Tibial nerve (tissue), 4 donors: ENCODE measurements around the gene ABI3BP. TPM values are rescaled to one million over a fixed set of nuclear protein-coding genes. Genes with fewer than 3 reads are reported as not detected.

Source experiments
- DNase-seq, 2 donors: peaks; one replicate each; pipeline ENCODE4 v3.0.0-alpha.2; 2019; ENCODE audit warnings: low spot score in 2 of 2
- H3K27ac ChIP-seq, 4 donors: fragments of 200-600 bp; sonication (generic) in 3 of 4; one replicate each; pipeline ENCODE4 v1.5.1; 2017 to 2019; ENCODE audit warnings: mild to moderate bottlenecking in 1 of 4
- H3K27me3 ChIP-seq, 2 donors: fragments of 200-600 bp; sonication (generic) in 1 of 2; one replicate each; pipeline versions ENCODE4 v1.5.1 to v1.6.0; 2017 to 2019
- H3K36me3 ChIP-seq, 3 donors: fragments of 200-600 bp; sonication (generic); one replicate each; pipeline ENCODE4 v1.5.1; 2018 to 2019
- H3K4me1 ChIP-seq, 4 donors: fragments of 200-600 bp; sonication (generic) in 3 of 4; one replicate each; pipeline ENCODE4 v1.5.1; 2017 to 2019
- H3K4me3 ChIP-seq, 4 donors: fragments of 200-600 bp; sonication (generic) in 3 of 4; one replicate each; pipeline ENCODE4 v1.5.1; 2017 to 2019; ENCODE audit warnings: mild to moderate bottlenecking in 1 of 4, moderate library complexity in 1 of 4
- H3K9me3 ChIP-seq, 4 donors: fragments of 200-600 bp; sonication (generic) in 3 of 4; one replicate each; pipeline ENCODE4 v1.5.1; 2017 to 2019
- CTCF ChIP-seq, 5 experiments: fragments of 200-600 bp in 3 of 5; fragments of 450-650 bp in 2 of 5; sonication (generic) in 3 of 5; IDR thresholded peaks; one replicate each; pipeline ENCODE4 v1.5.1; 2016 to 2019; ENCODE audit warnings: antibody characterized with exemption in 5 of 5, mild to moderate bottlenecking in 3 of 5, moderate library complexity in 2 of 5
- EP300 ChIP-seq, 2 donors: sonication (generic); formaldehyde crosslinking; IDR thresholded peaks; one replicate each; pipeline ENCODE4 v1.6.1; 2017; ENCODE audit warnings: antibody characterized with exemption in 2 of 2, mild to moderate bottlenecking in 1 of 2
- POLR2A ChIP-seq, 2 donors: fragments of 450-650 bp; IDR thresholded peaks; one replicate each; pipeline ENCODE4 v1.6.1; 2017; ENCODE audit warnings: antibody characterized with exemption in 2 of 2, mild to moderate bottlenecking in 2 of 2, moderate library complexity in 2 of 2
- WGBS, 2 donors: methylation state at CpG; one replicate each; pipeline ENCODE4 v1.1.5; 2018; 5-methylcytosine and 5-hydroxymethylcytosine counted together
- total RNA-seq, 4 donors: library from RNA; depleted of rRNA; stranded (reverse); fragments of >200 nt; gene quantifications; one replicate each; pipeline ENCODE4 v1.1.0, GENCODE V29; 2016

Gene ABI3BP
- total RNA-seq, 4 donors from 2014 or later: 39.6 to 189 (median 139) TPM

DNA sequence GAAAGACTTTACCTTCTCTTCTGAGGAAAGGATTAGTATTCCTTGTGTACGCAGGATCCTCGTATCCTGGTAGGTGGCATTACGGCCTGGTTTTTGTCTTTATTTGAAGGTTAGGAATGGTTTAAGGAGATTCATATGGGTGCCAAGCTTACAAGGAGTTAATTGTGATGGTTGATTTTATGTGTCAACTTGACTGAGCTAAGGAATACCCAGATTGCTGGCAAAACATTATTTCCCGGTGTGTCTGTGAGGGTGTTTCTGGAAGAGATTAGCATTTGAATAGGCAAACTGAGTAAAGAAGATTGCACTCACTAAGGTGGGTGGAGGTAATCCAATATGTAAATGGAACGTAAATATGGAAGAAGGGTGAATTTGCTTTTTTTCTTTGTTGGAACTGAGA lies 44.4 kb upstream of the ABI3BP start:
- DNase-seq: no peak
- Histone ChIP-seq H3K4me1 (peaks cover 0 to 26% (median 0%) of the 10 kb centered on the region in 4 donors), H3K36me3 (no peaks in the 10 kb centered on the region), H3K9me3 (no peaks in the 10 kb centered on the region), H3K27ac (no peak overlapping the region), H3K27me3 (no peaks in the 10 kb centered on the region), H3K4me3 (no peak overlapping the region)
- TF ChIP-seq EP300 (IDR thresholded peaks at IDR 0.05) (no peak), CTCF (IDR thresholded peaks at IDR 0.05) (no peak), POLR2A (IDR thresholded peaks at IDR 0.05) (no peak)
- WGBS, 2 donors: 93 to 96% methylated on average over 5 of the region's 5 CpGs

DNA sequence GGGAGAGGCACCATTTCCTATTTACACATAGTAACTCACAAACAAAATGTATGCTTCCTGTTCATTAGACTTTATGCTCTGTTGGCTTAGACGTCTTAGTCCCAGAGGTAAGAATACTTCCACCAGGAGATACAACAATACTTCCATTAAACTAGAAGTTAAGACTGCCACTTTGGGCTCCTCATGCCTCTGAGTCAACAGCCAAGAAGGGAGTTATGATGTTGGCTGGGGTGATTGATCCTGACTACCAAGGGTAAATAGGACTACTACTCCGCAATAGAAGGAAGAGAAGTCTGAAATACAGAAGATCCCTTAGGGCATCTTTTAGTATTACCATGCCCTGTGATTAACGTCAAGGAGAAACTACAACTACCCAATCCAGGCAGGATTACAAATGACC lies 43.5 kb upstream of the ABI3BP start:
- H3K4me3 ChIP-seq: no peak overlapping the region
- peaks cover 0 to 7% (median 1%) of the 10 kb centered on the region in 4 donors for H3K9me3 ChIP-seq
- H3K27ac ChIP-seq: peak overlapping the region in 2 of 4 donors; percentile 48 to 55
- no peak for TF ChIP-seq CTCF (IDR thresholded peaks at IDR 0.05)
- no peaks in the 10 kb centered on the region for H3K36me3 ChIP-seq
- H3K27me3 ChIP-seq: no peaks in the 10 kb centered on the region
- no peak for DNase-seq
- WGBS, 2 donors: 76 to 86% methylated on average over 3 of the region's 3 CpGs
- H3K4me1 ChIP-seq: peaks cover 0 to 26% (median 0%) of the 10 kb centered on the region in 4 donors

DNA sequence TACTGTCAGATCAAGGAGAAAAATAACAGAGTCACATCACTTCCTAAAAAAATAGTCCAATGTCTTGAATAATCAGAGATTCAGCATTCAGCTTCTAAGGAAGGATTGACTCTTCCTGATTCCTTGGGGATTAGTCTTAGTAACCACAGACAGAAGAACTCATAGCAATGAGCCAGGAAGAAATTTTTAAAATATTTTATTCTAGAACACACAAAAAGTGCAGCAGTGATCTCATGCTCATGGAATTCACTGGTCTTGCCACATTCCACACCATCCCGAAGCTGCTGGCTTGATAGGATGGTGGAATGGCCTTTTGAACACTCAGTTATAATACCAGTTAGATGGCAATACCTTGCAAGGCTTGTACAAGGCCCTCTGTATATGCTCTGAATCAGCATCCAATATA lies 43.0 kb upstream of the ABI3BP start:
- Histone ChIP-seq H3K4me3 (no peak overlapping the region), H3K36me3 (no peaks in the 10 kb centered on the region), H3K9me3 (peaks cover 0 to 10% (median 1%) of the 10 kb centered on the region in 4 donors), H3K4me1 (peaks cover 0 to 26% (median 0%) of the 10 kb centered on the region in 4 donors), H3K27me3 (no peaks in the 10 kb centered on the region), H3K27ac (peak overlapping the region in 2 of 4 donors; percentile 55 to 62)
- WGBS, 2 donors: 5 to 8% methylated on average over 1 of the region's 1 CpG
- peak; percentile 30 to 59 for DNase-seq
- peak in 1 of 2 donors; percentile 70 for TF ChIP-seq EP300 (IDR thresholded peaks at IDR 0.05)
- TF ChIP-seq POLR2A (IDR thresholded peaks at IDR 0.05): no peak

DNA sequence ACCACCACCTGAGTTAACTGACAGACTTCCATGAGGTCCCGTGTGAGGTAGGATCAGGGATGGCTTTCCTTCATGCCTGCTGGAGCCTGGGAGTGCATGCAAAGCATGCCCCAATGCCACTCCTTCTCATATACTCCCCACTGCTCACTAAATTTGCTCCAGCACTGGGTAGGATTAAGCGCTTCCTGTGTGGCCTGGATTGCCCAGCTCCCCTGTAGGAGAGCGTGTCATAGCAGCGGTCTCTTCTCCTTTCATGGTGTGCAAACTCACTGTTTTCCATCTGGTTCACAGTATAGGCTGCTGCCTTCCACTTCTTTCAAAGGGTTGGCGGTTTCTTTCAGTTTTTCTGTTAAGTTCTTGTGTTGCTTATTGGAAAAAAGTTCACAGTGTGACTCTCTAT lies 34.1 kb upstream of the ABI3BP start:
- 86 to 87% methylated on average over 5 of the region's 5 CpGs for WGBS, 2 donors

DNA sequence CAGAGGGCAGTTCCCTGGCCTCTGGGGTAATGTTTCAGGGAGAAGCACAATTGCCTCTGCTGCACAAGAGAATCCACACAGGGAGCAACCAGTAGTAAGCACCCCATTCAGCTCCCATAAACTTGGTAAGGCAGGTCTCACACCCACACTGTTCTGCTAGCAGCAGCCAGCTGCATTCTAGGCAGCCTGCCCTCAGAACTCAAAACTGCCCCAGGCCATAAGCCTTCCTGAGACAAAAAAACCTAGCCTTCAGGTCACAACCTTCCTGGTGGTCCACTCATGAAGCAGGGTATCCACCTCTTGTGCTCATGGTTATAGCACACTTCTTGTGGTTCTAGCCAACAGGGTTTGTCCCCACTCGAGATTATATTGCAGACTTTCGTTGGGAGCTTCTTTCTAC lies 33.7 kb upstream of the ABI3BP start:
- Histone ChIP-seq H3K27ac (no peak overlapping the region), H3K4me1 (no peaks in the 10 kb centered on the region), H3K27me3 (no peaks in the 10 kb centered on the region), H3K9me3 (peaks cover 0 to 12% (median under 1%) of the 10 kb centered on the region in 4 donors), H3K36me3 (no peaks in the 10 kb centered on the region), H3K4me3 (no peak overlapping the region)
- no peak for DNase-seq
- TF ChIP-seq CTCF (IDR thresholded peaks at IDR 0.05) (no peak), EP300 (IDR thresholded peaks at IDR 0.05) (no peak), POLR2A (IDR thresholded peaks at IDR 0.05) (no peak)
- WGBS, 2 donors: 60 to 76% methylated on average over 2 of the region's 2 CpGs

More for the DNA sequence above, 34.1 kb upstream of the ABI3BP start:
- peaks cover 0 to 16% (median 1%) of the 10 kb centered on the region in 4 donors for H3K9me3 ChIP-seq
- no peak overlapping the region for H3K27ac ChIP-seq
- H3K27me3 ChIP-seq: no peaks in the 10 kb centered on the region
- no peak overlapping the region for H3K4me3 ChIP-seq
- no peak for TF ChIP-seq CTCF (IDR thresholded peaks at IDR 0.05)
- no peak for TF ChIP-seq EP300 (IDR thresholded peaks at IDR 0.05)
- TF ChIP-seq POLR2A (IDR thresholded peaks at IDR 0.05): no peak
- DNase-seq: no peak
- H3K36me3 ChIP-seq: no peaks in the 10 kb centered on the region
- H3K4me1 ChIP-seq: no peaks in the 10 kb centered on the region

- Histone ChIP-seq H3K9me3 (peaks cover 0 to 9% (median 0%) of the 10 kb centered on the region in 4 donors), H3K4me3 (no peak overlapping the region), H3K36me3 (no peaks in the 10 kb centered on the region), H3K27me3 (no peaks in the 10 kb centered on the region), H3K27ac (no peak overlapping the region), H3K4me1 (no peaks in the 10 kb centered on the region)
- TF ChIP-seq POLR2A (IDR thresholded peaks at IDR 0.05) (no peak), CTCF (IDR thresholded peaks at IDR 0.05) (no peak), EP300 (IDR thresholded peaks at IDR 0.05) (no peak)
- WGBS, 2 donors: 72 to 79% methylated on average over 2 of the region's 2 CpGs
- DNase-seq: no peak
Observed at GRCh38 chr3:101026244-101026643, 33.0 kb upstream of the ABI3BP start.
